ENCODE results near the gene SP1.

DNA sequence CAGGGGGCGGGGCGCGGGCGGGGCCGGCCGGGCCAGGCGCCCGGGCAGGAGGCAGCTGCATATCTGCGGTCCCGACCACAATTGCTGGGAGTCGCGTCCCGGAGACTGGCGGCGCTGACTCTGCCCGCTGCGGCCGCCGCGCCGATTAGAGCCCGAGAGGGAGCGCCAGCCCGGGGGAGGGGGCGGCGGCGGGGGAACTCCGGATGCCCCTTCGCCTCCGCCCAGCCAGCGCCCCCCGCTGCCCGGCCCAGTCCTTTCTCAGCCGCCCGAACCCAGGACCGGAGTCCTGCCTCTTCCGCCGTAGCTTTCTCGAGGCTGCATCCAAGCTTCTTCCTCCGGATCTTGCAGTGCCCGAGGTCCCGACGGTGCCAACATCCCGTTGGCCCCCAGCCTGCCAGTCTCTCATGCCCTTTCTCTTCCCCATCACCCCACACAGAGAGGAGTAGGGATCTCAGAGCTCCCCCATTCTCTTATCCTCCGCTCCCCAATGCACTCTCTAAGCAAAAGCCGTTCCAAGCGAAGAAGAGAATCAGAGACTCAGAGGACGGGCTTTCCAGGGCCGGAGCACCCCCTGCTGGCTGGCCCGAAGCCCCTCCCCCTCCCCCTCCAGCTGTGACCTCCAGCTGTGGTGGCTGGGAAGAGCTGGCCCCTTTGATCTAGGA lies 35.0 kb upstream of the SP1 start:
- TF ChIP-seq, protein P1, sequence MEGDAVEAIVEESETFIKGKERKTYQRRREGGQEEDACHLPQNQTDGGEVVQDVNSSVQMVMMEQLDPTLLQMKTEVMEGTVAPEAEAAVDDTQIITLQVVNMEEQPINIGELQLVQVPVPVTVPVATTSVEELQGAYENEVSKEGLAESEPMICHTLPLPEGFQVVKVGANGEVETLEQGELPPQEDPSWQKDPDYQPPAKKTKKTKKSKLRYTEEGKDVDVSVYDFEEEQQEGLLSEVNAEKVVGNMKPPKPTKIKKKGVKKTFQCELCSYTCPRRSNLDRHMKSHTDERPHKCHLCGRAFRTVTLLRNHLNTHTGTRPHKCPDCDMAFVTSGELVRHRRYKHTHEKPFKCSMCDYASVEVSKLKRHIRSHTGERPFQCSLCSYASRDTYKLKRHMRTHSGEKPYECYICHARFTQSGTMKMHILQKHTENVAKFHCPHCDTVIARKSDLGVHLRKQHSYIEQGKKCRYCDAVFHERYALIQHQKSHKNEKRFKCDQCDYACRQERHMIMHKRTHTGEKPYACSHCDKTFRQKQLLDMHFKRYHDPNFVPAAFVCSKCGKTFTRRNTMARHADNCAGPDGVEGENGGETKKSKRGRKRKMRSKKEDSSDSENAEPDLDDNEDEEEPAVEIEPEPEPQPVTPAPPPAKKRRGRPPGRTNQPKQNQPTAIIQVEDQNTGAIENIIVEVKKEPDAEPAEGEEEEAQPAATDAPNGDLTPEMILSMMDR (IDR thresholded peaks at IDR 0.05) = peak; percentile 55 to 88 (median 78)
- peak in 1 of 2 donors; percentile 55 for TF ChIP-seq POLR2A (IDR thresholded peaks at IDR 0.05)

Data from heart left ventricle (tissue), 13 donors.